Astrocyte (in vitro differentiated cells and primary cell): Measurements from ENCODE around the gene MBLAC1. TPM values are rescaled to one million over a fixed set of nuclear protein-coding genes. Genes with fewer than 3 reads are reported as not detected.

Experiments
- DNase-seq: peaks from one replicate; pipeline ENCODE4 v3.0.0-alpha.2; 2010; ENCODE audit warnings: low read depth
- FAIRE-seq: peaks from 2 replicates; lab custom pipeline; 2011; peaks lifted over from hg19 to GRCh38; lab: Jason Lieb, UNC
- H2AFZ ChIP-seq: 2 replicates; pipeline ENCODE4 v1.6.0; 2012; ENCODE audit warnings: low read depth, low read length, inconsistent platforms
- H3K27ac ChIP-seq: 2 replicates; pipeline ENCODE4 v1.5.1; 2011; ENCODE audit warnings: low read depth, low read length, inconsistent platforms
- H3K27me3 ChIP-seq: 2 replicates; pipeline ENCODE4 v1.6.0; 2011; ENCODE audit warnings: low read length, inconsistent platforms; ENCODE audit not compliant: insufficient read depth
- H3K36me3 ChIP-seq: 2 replicates; pipeline ENCODE4 v1.5.1; 2011; ENCODE audit warnings: low read length, inconsistent platforms; ENCODE audit not compliant: insufficient read depth
- H3K4me1 ChIP-seq: 2 replicates; pipeline ENCODE4 v1.5.1; 2011; ENCODE audit warnings: low read length, inconsistent platforms; ENCODE audit not compliant: insufficient read depth
- H3K4me2 ChIP-seq: 2 replicates; pipeline ENCODE4 v1.6.0; 2012; ENCODE audit warnings: low read length, inconsistent platforms
- H3K4me3 ChIP-seq: 2 replicates; pipeline ENCODE4 v1.5.1; 2011; ENCODE audit warnings: low read depth, mild to moderate bottlenecking, low read length, inconsistent platforms; ENCODE audit not compliant: insufficient read depth
- H3K79me2 ChIP-seq: 2 replicates; pipeline ENCODE4 v1.6.0; 2012; ENCODE audit warnings: mild to moderate bottlenecking, low read length, inconsistent platforms; ENCODE audit not compliant: insufficient read depth
- H3K9ac ChIP-seq: 2 replicates; pipeline ENCODE4 v1.6.0; 2012; ENCODE audit warnings: mild to moderate bottlenecking, low read length, inconsistent platforms
- H3K9me3 ChIP-seq: 2 replicates; pipeline ENCODE4 v1.5.1; 2012; ENCODE audit warnings: low read depth, mild to moderate bottlenecking, low read length, inconsistent platforms; ENCODE audit not compliant: insufficient read depth
- H4K20me1 ChIP-seq: 2 replicates; pipeline ENCODE4 v1.6.0; 2012; ENCODE audit warnings: low read length, inconsistent platforms; ENCODE audit not compliant: insufficient read depth
- H3K27ac Mint-ChIP-seq: one replicate; pipeline ENCODE4 v1.8.0; 2021; ENCODE audit warnings: mild to moderate bottlenecking, mixed read lengths; ENCODE audit not compliant: unreplicated experiment
- H3K27me3 Mint-ChIP-seq: one replicate; pipeline ENCODE4 v1.8.0; 2021; ENCODE audit warnings: low read depth, mixed read lengths; ENCODE audit not compliant: unreplicated experiment
- H3K36me3 Mint-ChIP-seq: one replicate; pipeline ENCODE4 v1.8.0; 2021; ENCODE audit warnings: low read depth, mixed read lengths; ENCODE audit not compliant: unreplicated experiment
- H3K4me1 Mint-ChIP-seq: one replicate; pipeline ENCODE4 v1.8.0; 2021; ENCODE audit warnings: low read depth, mixed read lengths; ENCODE audit not compliant: unreplicated experiment
- H3K4me3 Mint-ChIP-seq: one replicate; pipeline ENCODE4 v1.8.0; 2021; ENCODE audit warnings: mild to moderate bottlenecking, moderate library complexity, mixed read lengths; ENCODE audit not compliant: unreplicated experiment
- H3K9me3 Mint-ChIP-seq: one replicate; pipeline ENCODE4 v1.8.0; 2021; ENCODE audit warnings: mild to moderate bottlenecking, mixed read lengths; ENCODE audit not compliant: unreplicated experiment
- CTCF ChIP-seq: IDR thresholded peaks from 2 replicates; pipeline ENCODE4 v1.5.1; 2011; ENCODE audit warnings: low read depth, mild to moderate bottlenecking, inconsistent platforms, low read length, moderate library complexity; ENCODE audit not compliant: insufficient read depth
- EZH2 ChIP-seq: IDR thresholded peaks from 2 replicates; pipeline ENCODE4 v1.6.1; 2012; ENCODE audit warnings: mild to moderate bottlenecking, low read length, inconsistent platforms; ENCODE audit not compliant: insufficient read depth
- total RNA-seq: library from RNA; stranded (reverse); gene quantifications from 2 replicates; pipeline ENCODE4 v1.2.1, GENCODE V29; 2021

The MBLAC1 gene
- total RNA-seq, 1 donor from 2014 or later = 2.7 TPM

DNA sequence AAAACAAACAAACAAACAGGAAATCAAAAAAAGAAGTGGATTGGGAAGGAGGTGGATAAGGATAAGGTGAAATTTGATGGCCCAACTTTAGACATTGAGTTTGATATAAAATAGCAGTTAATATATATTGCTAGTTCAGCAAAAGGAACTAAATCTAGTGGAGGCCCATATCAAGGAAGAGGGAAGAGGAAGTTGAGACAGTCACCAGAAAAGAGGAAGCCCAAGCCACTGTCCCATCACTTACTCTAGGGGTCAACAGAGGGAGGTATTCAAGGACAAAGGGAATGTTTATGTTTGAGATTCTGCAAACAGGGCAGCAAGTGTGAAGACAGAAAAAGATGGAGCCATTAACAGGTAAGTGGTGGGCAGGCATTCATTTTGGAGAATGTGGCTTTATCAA lies 25.6 kb downstream of the MBLAC1 start:
- H3K27ac ChIP-seq = no peak overlapping the region
- DNase-seq (no peak), FAIRE-seq (no peak)
- TF ChIP-seq CTCF = no peak
- TF ChIP-seq EZH2 = no peak
- H3K27me3 ChIP-seq = no peaks in the 10 kb centered on the region
- no peak overlapping the region for H3K4me2 ChIP-seq
- H3K36me3 ChIP-seq = peaks cover 9% of the 10 kb centered on the region
- H3K9me3 Mint-ChIP-seq = no peaks in the 10 kb centered on the region
- H3K4me1 Mint-ChIP-seq = peaks cover 3% of the 10 kb centered on the region
- peaks cover 5% of the 10 kb centered on the region for H3K4me1 ChIP-seq
- H3K79me2 ChIP-seq = peaks cover 42% of the 10 kb centered on the region
- no peak overlapping the region for H2AFZ ChIP-seq
- H3K36me3 Mint-ChIP-seq = peaks cover 10% of the 10 kb centered on the region
- H3K9me3 ChIP-seq = no peaks in the 10 kb centered on the region
- no peak overlapping the region for H3K4me3 ChIP-seq
- peaks cover 45% of the 10 kb centered on the region for H4K20me1 ChIP-seq
- H3K9ac ChIP-seq = no peak overlapping the region
- no peak overlapping the region for H3K27ac Mint-ChIP-seq
- H3K4me3 Mint-ChIP-seq = no peak overlapping the region
- no peaks in the 10 kb centered on the region for H3K27me3 Mint-ChIP-seq

DNA sequence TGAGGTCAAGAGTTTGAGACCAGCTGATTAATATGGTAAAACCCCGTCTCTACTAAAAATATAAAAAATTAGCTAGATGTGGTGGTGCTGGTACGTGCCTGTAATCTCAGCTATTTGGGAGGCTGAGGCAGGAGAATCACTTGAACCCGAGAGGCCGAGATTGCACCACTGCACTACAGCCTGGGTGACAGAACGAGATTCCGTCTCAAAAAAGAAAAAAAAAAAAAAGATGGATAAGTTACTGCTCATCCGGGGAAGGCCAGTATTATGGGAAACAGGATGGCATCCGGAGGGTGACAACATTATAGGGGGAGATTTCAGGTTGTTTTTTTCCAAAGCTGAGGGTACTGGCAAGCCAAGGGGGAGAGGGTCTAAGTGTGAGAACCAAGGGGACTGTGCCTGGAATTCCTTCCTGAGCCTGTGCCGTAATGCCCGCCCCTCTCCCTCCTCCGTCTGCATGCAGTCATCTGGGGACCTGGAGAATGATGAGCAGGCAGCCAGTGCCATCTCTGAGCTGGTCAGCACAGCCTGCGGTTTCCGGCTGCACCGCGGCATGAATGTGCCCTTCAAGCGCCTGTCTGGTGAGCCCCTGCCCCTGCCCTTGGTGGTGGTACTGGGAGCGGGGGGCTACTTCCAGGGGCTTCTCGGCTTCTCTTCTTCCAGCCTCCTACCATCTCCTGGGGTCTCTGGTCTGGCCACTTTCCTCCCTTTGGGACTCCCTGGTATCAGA lies 26.3 kb downstream of the MBLAC1 start:
- Mint-ChIP-seq H3K4me3 (no peak overlapping the region), H3K36me3 (peaks cover 10% of the 10 kb centered on the region), H3K27ac (no peak overlapping the region), H3K9me3 (no peaks in the 10 kb centered on the region), H3K4me1 (peaks cover 6% of the 10 kb centered on the region), H3K27me3 (no peaks in the 10 kb centered on the region)
- no peak overlapping the region for H3K4me2 ChIP-seq
- peaks cover 50% of the 10 kb centered on the region for H4K20me1 ChIP-seq
- H3K4me3 ChIP-seq = no peak overlapping the region
- H3K27ac ChIP-seq = no peak overlapping the region
- H3K9me3 ChIP-seq = no peaks in the 10 kb centered on the region
- no peak overlapping the region for H2AFZ ChIP-seq
- peaks cover 10% of the 10 kb centered on the region for H3K4me1 ChIP-seq
- H3K27me3 ChIP-seq = no peaks in the 10 kb centered on the region
- H3K9ac ChIP-seq = no peak overlapping the region
- H3K36me3 ChIP-seq = peaks cover 9% of the 10 kb centered on the region
- DNase-seq (no peak), FAIRE-seq (no peak)
- peaks cover 47% of the 10 kb centered on the region for H3K79me2 ChIP-seq
- TF ChIP-seq CTCF (no peak), EZH2 (no peak)
